Ovary (tissue), 9 donors: ENCODE measurements around the gene PALM2AKAP2. TPM values are rescaled to one million over a fixed set of nuclear protein-coding genes. Genes with fewer than 3 reads are reported as not detected.

ENCODE experiments used
- DNase-seq, 5 donors: peaks; one replicate each; pipeline ENCODE4 v3.0.0-alpha.2; 2019 to 2020
- H3K27ac ChIP-seq, 2 donors: fragments of 200-600 bp; one replicate each; pipeline versions ENCODE4 v1.5.1 to v1.8.0; 2019 to 2022
- H3K27me3 ChIP-seq: fragments of 200-600 bp; one replicate; pipeline ENCODE4 v1.8.0; 2022
- H3K36me3 ChIP-seq: fragments of 200-600 bp; sonication (generic); one replicate; pipeline ENCODE4 v1.5.1; 2019
- H3K4me1 ChIP-seq: one replicate; pipeline ENCODE4 v1.8.1; 2013; ENCODE audit warnings: mild to moderate bottlenecking, moderate library complexity; ENCODE audit not compliant: insufficient read depth
- H3K4me3 ChIP-seq: fragments of 200-600 bp; sonication (generic); one replicate; pipeline ENCODE4 v1.5.1; 2017
- H3K9me3 ChIP-seq, 2 donors: fragments of 200-600 bp in 1 of 2; sonication (generic) in 1 of 2; one replicate each; pipeline versions ENCODE4 v1.5.1 to v1.8.1; 2013 to 2019; ENCODE audit warnings: mild to moderate bottlenecking in 1 of 2, moderate library complexity in 1 of 2
- EP300 ChIP-seq: sonication (generic); formaldehyde crosslinking; IDR thresholded peaks from one replicate; pipeline ENCODE4 v1.6.1; 2017; ENCODE audit warnings: antibody characterized with exemption
- POLR2A ChIP-seq: fragments of 450-650 bp; IDR thresholded peaks from one replicate; pipeline ENCODE4 v1.6.1; 2017; ENCODE audit warnings: antibody characterized with exemption, mild to moderate bottlenecking, moderate library complexity
- WGBS, 3 donors: extraction: QIAGEN DNeasy Blood & Tissue Kit in 1 of 3; methylation state at CpG; one replicate each; pipeline versions ENCODE4 v1.1.5 to v1.1.7; 2013 to 2017; 5-methylcytosine and 5-hydroxymethylcytosine counted together
- intact Hi-C, 4 donors: fragments of 100-400 bp; cut with DNase I; formaldehyde crosslinking; loops; one replicate each; pipeline versions ENCODE4 v1.11.0 to v1.15.1; 2022 to 2023
- polyA plus RNA-seq, 2 donors: library from polyadenylated mRNA; stranded (reverse); fragments of 200-250 nt in 1 of 2; fragments of 350-450 nt in 1 of 2; fragmentation: Illumina TruSeq in 1 of 2; extraction: RNeasy Lipid Tissue Mini Kit (QIAGEN cat#74804) in 1 of 2; gene quantifications; one replicate each; pipeline ENCODE4 v1.2.3, GENCODE V29; 2013 to 2014
- total RNA-seq, 7 donors: library from RNA; depleted of rRNA in 2 of 7; stranded (reverse); fragments of >200 nt in 2 of 7; fragmentation: NEBNext Ultra II Directional in 3 of 7; extraction: Animal tissue kit (Norgen Biotek cat#: 25700) in 3 of 7; gene quantifications; one replicate each; pipeline versions ENCODE4 v1.1.0 to v1.2.4, GENCODE V29; 2016 to 2023
- TF ChIP-seq, protein P1 (sequence below), 3 donors: fragments of 450-650 bp in 2 of 3; fragments of 200-600 bp in 1 of 3; IDR thresholded peaks; one replicate each; pipeline versions ENCODE4 v1.5.1 to v1.8.0; 2016 to 2022; ENCODE audit warnings: antibody characterized with exemption in 3 of 3, mild to moderate bottlenecking in 1 of 3
- donor health status: DM: no; HTN: no; CAD: no; lungs with moderate emphysema.
- donor health status: DM: no; HTN: no; CAD: no.
- donor health status: Bipolar disorder and iron deficiency.
- donor health status: DM: yes; HTN: yes; CAD: no.
- donor health status: DM: no; HTN: no; CAD: no.
- donor health status: DM: yes; HTN: yes; CAD: no.

PALM2AKAP2 gene
- total and polyA plus RNA-seq, 9 donors: 1.7 to 9.6 (median 3.5) TPM

DNA sequence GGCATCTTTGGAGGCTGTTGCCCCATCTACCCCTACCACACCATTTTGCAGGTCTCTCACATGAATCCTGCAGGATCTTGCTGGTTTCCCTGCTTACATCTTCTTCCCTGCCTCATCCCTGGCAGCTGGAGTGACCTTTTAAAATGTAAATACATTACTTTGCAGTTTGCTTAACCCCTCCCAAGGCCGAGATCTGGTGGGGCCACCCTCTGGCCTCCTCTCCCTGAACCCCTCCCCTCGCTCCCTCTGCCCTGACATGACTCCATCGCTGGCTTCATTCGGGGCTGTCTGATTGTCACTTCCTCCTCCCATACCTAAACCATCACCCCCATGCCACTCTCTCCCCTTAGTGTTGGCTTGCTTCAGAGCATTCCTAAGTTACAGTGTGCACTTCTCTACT is 12.6 kb upstream of the PALM2AKAP2 start:
- intact Hi-C loops: no loop called here
- TF ChIP-seq EP300: no peak
- TF ChIP-seq, protein P1, sequence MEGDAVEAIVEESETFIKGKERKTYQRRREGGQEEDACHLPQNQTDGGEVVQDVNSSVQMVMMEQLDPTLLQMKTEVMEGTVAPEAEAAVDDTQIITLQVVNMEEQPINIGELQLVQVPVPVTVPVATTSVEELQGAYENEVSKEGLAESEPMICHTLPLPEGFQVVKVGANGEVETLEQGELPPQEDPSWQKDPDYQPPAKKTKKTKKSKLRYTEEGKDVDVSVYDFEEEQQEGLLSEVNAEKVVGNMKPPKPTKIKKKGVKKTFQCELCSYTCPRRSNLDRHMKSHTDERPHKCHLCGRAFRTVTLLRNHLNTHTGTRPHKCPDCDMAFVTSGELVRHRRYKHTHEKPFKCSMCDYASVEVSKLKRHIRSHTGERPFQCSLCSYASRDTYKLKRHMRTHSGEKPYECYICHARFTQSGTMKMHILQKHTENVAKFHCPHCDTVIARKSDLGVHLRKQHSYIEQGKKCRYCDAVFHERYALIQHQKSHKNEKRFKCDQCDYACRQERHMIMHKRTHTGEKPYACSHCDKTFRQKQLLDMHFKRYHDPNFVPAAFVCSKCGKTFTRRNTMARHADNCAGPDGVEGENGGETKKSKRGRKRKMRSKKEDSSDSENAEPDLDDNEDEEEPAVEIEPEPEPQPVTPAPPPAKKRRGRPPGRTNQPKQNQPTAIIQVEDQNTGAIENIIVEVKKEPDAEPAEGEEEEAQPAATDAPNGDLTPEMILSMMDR (IDR thresholded peaks at IDR 0.05): no peak
- no peak for TF ChIP-seq POLR2A
- Histone ChIP-seq H3K27me3 (no peaks in the 10 kb centered on the region), H3K9me3 (no peaks in the 10 kb centered on the region), H3K27ac (no peak overlapping the region), H3K4me1 (peaks cover 2% of the 10 kb centered on the region), H3K4me3 (no peak overlapping the region), H3K36me3 (no peaks in the 10 kb centered on the region)
- no peak for DNase-seq
- 24 to 50% (median 40%) methylated on average over 4 of the region's 4 CpGs for WGBS, 3 donors

DNA sequence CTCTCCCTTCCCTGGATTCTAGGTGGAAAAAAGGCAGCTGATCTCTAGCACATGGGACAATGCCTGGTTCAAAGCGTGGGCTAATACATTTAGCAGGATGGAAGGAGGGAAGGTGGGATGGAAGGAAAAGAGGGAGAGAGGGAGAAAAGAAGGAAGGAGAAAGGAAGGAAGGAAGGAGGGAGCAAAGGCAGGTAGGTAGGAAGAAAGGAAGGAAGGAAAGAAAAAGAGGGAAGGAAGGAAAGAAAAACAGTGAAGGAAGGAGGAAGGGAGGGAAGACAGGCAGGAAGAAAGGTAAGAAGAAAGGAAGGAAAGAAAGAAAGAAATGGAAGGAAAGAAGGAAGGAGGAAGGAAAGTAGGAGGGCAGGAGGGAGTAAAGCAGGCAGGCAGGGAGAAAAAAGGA is 12.2 kb upstream of the PALM2AKAP2 start:
- intact Hi-C loops: no loop called here
- WGBS, 3 donors: 68 to 89% (median 79%) methylated on average over 1 of the region's 1 CpG
- peaks cover 2% of the 10 kb centered on the region for H3K4me1 ChIP-seq

DNA sequence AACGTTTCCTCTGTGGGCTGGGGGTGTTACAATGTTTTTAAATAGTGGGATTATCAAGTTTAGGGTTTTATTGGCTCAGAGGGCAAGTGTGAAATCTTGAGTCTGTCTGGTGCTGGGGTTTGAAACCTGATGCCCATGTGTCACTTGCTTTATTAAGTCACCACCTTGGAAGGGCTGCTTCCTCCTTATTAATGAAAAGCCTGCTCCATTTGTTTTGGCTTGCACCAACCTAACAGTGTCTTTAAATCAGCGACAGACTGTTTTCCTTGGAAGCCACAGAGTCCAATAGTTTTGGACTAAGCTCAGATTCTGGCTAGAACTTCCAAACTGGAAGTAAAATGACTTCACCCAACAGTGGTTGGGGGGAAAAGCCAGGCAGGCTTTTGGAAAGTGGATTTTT is 10.7 kb upstream of the PALM2AKAP2 start:
- 21 to 25% (median 23%) methylated on average over 2 of the region's 2 CpGs for WGBS, 3 donors

More for the DNA sequence above, 12.2 kb upstream of the PALM2AKAP2 start:
- no peaks in the 10 kb centered on the region for H3K9me3 ChIP-seq
- no peaks in the 10 kb centered on the region for H3K36me3 ChIP-seq
- H3K4me3 ChIP-seq: no peak overlapping the region
- no peaks in the 10 kb centered on the region for H3K27me3 ChIP-seq
- no peak overlapping the region for H3K27ac ChIP-seq
- DNase-seq: no peak
- TF ChIP-seq, protein P1 (IDR thresholded peaks at IDR 0.05): no peak
- TF ChIP-seq POLR2A: no peak
- TF ChIP-seq EP300: no peak

DNA sequence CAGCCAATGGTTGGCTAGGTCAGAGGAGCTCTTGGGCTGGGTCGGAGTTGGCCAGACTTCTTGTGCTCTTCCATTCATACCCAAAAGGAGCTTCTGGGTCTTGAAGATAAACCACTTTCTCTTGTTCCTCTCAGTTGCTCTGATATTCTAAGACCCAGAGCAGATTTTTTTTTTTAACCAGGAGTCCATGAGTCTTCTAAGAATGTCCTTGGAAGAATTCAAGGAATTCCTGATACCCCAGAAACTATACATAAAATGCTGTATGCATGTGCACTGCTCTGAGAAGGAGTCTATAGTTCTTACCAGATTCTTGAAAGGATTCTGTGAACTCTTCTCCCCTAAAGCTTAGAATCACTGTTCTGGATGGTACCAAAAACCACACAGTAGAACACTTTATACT is 9.9 kb upstream of the PALM2AKAP2 start:
- no peak for DNase-seq
- H3K4me3 ChIP-seq: no peak overlapping the region
- WGBS, 3 donors: 89 to 93% (median 92%) methylated on average over 1 of the region's 1 CpG
- no peak overlapping the region for H3K27ac ChIP-seq
- no peaks in the 10 kb centered on the region for H3K27me3 ChIP-seq
- no peaks in the 10 kb centered on the region for H3K9me3 ChIP-seq
- intact Hi-C loops: no loop called here
- H3K36me3 ChIP-seq: no peaks in the 10 kb centered on the region
- TF ChIP-seq, protein P1 (IDR thresholded peaks at IDR 0.05): no peak
- TF ChIP-seq POLR2A: no peak
- H3K4me1 ChIP-seq: peaks cover 2% of the 10 kb centered on the region

More for the DNA sequence above, 10.7 kb upstream of the PALM2AKAP2 start:
- H3K27ac ChIP-seq: no peak overlapping the region
- H3K4me3 ChIP-seq: no peak overlapping the region
- no peaks in the 10 kb centered on the region for H3K9me3 ChIP-seq
- H3K27me3 ChIP-seq: no peaks in the 10 kb centered on the region
- intact Hi-C loops: no loop called here
- H3K4me1 ChIP-seq: peaks cover 2% of the 10 kb centered on the region
- no peak for DNase-seq
- H3K36me3 ChIP-seq: no peaks in the 10 kb centered on the region
- TF ChIP-seq POLR2A: no peak
- TF ChIP-seq, protein P1 (IDR thresholded peaks at IDR 0.05): no peak
- TF ChIP-seq EP300: no peak

DNA sequence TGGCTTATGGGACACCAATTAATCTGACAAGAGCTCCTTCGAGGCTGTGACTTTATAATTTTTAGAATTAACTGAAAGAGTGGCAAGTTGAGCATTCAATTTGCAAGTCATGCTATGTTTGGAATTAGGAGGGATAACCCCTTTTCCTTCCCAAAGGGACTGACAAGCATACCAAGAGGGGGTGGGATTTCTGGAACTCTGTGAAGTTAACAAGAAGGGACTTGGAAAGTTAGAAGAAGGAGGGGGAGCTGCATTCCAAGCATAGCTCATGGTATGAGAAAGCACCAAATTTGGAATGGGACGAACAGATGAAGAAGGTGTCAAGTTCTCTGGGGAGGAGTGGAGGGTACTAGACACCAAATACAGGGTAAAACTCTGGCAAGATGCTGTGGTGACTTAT is 8.9 kb upstream of the PALM2AKAP2 start:
- DNase-seq: no peak
- TF ChIP-seq, protein P1 (IDR thresholded peaks at IDR 0.05): no peak
- no peak for TF ChIP-seq EP300
- no peak for TF ChIP-seq POLR2A
- Histone ChIP-seq H3K9me3 (no peaks in the 10 kb centered on the region), H3K27me3 (no peaks in the 10 kb centered on the region), H3K4me3 (no peak overlapping the region), H3K27ac (no peak overlapping the region), H3K4me1 (peaks cover 2% of the 10 kb centered on the region), H3K36me3 (no peaks in the 10 kb centered on the region)
- intact Hi-C loops: no loop called here
- WGBS, 3 donors: 20 to 23% (median 21%) methylated on average over 2 of the region's 2 CpGs
